Spinal cord (tissue), 10 donors: ENCODE data around the gene POP7. TPM values are rescaled to one million over a fixed set of nuclear protein-coding genes. Genes with fewer than 3 reads are reported as not detected.

Experiments
- DNase-seq, 6 donors: peaks; one replicate each; pipeline versions ENCODE4 v3.0.0 to v3.0.0-alpha.2; 2013 to 2015; ENCODE audit warnings: low spot score in 6 of 6, low read depth in 4 of 6
- H3K27ac ChIP-seq: one replicate; pipeline ENCODE4 v1.5.1; 2013; ENCODE audit warnings: low read depth, low read length, control low read depth
- H3K27me3 ChIP-seq: one replicate; pipeline ENCODE4 v1.6.1; 2013; ENCODE audit warnings: low read length; ENCODE audit not compliant: control insufficient read depth, insufficient read depth
- H3K36me3 ChIP-seq: one replicate; pipeline ENCODE4 v1.6.1; 2013; ENCODE audit warnings: low read length; ENCODE audit not compliant: control insufficient read depth, insufficient read depth
- H3K4me1 ChIP-seq: one replicate; pipeline ENCODE4 v1.6.1; 2013; ENCODE audit warnings: low read length; ENCODE audit not compliant: control insufficient read depth, insufficient read depth
- H3K4me3 ChIP-seq: one replicate; pipeline ENCODE4 v1.5.1; 2013; ENCODE audit warnings: low read depth, low read length, control low read depth
- H3K9me3 ChIP-seq: one replicate; pipeline ENCODE4 v1.6.1; 2013; ENCODE audit warnings: low read length; ENCODE audit not compliant: control insufficient read depth, insufficient read depth
- WGBS: methylation state at CpG from one replicate; pipeline ENCODE4 v1.1.5; 2013; ENCODE audit warnings: missing lambda C conversion rate; ENCODE audit not compliant: insufficient coverage; 5-methylcytosine and 5-hydroxymethylcytosine counted together
- polyA plus RNA-seq, 2 donors: library from polyadenylated mRNA; unstranded; fragments of 120-200 nt; gene quantifications; one replicate each; pipeline ENCODE4 v1.2.1, GENCODE V29; 2013; ENCODE audit not compliant: insufficient read length in 2 of 2
- total RNA-seq, 2 donors: library from RNA; depleted of rRNA in 1 of 2; stranded (reverse); fragments of 120-200 nt in 1 of 2; fragments of >200 nt in 1 of 2; gene quantifications; one replicate each; pipeline versions ENCODE4 v1.2.3 to v1.2.4, GENCODE V29; 2013 to 2014
- donor health status: healthy.

The POP7 gene
- total and polyA plus RNA-seq, 4 donors: 26.2 to 65.3 (median 52.2) TPM

DNA sequence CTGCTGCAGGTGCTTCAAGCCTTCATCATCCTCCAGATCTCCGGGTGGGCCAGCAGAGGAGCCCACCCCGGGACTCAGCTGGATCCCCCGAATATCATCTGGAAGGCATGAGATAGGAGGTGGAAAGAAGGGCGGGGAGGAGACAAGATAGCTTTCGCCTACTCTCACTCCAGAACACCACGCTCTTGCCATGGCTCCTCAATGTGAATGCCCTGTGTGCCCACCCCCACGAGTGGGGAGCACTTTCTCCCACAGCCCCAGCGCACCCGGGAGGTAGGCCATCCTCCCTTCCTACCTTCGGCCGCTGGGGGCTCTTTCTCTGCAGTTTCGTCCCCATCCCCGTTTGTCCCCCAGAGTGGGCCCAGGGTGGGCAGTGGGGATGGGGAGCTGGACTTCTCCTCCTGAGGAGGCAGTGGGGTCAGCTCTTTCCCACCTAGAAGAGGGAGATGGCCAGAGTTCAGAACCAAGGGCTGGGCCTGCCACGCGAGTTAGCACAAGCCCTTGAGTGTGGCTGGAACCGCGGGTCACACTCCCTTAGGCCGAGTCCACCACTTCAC, 20.8 kb upstream of the POP7 start:
- Histone ChIP-seq H3K4me1 (peaks cover 19% of the 10 kb centered on the region), H3K27ac (no peak overlapping the region), H3K4me3 (no peak overlapping the region), H3K36me3 (peaks cover 97% of the 10 kb centered on the region), H3K9me3 (no peaks in the 10 kb centered on the region), H3K27me3 (no peaks in the 10 kb centered on the region)
- DNase-seq: no peak
- WGBS: 88% methylated on average over 7 of the region's 18 CpGs

DNA sequence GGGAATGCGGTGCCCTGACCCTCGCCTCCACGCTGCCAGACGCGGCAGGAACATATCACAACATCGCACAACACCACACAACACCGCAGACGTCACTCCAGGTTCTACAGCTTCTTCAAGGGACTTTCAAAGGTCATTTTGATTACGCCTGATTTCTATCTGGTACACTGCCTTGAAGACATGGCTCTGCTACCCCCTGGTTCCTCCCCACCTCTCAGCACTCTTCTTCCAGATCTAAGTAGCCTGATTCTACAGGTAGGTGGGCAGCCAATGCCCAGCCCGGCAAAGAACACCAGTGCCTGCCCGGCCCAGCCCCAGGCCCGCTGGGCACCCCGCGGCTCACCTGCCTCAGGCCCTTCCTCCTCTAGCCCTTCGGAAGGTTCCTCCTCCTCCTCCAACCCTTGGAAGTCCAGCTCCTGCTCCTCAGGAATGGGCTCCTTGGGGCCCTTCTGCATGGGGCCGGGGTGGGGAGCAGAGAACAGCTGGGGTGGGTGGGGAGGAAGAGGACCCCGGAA, 20.2 kb upstream of the POP7 start:
- 89% methylated on average over 15 of the region's 17 CpGs for WGBS
- H3K4me3 ChIP-seq: no peak overlapping the region
- DNase-seq: no peak
- H3K36me3 ChIP-seq: peaks cover 94% of the 10 kb centered on the region
- H3K27ac ChIP-seq: no peak overlapping the region
- peaks cover 20% of the 10 kb centered on the region for H3K4me1 ChIP-seq
- H3K27me3 ChIP-seq: no peaks in the 10 kb centered on the region
- H3K9me3 ChIP-seq: no peaks in the 10 kb centered on the region

DNA sequence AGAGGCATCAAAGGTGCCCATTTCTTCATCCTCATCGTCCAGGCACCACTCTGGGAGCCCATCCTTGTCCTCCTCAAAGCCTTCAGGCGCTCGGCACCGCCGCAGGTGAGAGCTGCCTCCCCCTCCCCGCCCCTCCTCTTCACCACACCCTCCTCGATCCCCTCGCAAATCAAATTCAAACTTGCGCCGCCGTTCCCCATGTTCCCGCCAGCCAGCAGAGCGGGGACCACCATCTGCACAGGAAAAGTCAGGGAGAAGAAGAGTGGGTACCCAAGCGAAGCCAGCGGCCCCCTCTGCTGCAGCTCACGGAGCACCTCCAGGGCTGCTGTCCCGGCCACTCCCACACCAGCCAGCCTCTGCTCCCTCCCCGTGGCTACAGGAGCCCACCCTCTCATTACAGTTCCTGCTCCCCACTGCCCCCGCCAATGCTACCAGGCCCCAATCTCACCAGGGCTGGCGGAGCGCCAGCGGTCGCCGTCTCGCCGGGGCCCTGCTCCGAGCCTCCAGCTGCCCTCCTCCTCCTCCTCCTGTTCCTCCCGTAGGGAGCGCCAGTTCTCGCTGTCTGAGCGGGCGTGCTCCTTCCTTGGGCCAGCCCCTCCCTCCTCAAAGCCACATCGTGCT, 19.6 kb upstream of the POP7 start:
- H3K36me3 ChIP-seq: peaks cover 95% of the 10 kb centered on the region
- H3K4me3 ChIP-seq: no peak overlapping the region
- H3K27ac ChIP-seq: no peak overlapping the region
- peaks cover 23% of the 10 kb centered on the region for H3K4me1 ChIP-seq
- H3K27me3 ChIP-seq: no peaks in the 10 kb centered on the region
- DNase-seq: no peak
- H3K9me3 ChIP-seq: no peaks in the 10 kb centered on the region
- WGBS: 61% methylated on average over 27 of the region's 33 CpGs

DNA sequence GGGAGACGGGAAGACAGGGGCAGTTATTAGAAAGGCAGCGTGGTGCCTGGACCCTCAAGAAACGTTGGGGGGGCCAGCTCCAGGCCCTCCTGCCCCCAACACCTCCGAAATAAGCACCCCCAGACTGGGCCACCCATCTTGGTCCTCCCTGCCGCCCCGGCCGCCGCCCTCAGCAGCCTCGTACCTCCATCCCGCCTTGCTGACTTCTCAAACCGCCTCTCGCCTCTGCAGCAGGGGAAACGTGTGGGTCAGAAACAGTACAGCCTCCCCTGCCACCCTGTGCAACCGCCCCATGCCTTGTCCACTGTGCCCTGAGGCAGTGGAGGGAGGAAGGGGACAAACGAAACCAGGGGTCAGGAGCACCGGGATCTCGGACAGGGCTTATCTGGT, 19.1 kb upstream of the POP7 start:
- no peak overlapping the region for H3K4me3 ChIP-seq
- H3K27ac ChIP-seq: no peak overlapping the region
- H3K27me3 ChIP-seq: no peaks in the 10 kb centered on the region
- WGBS: 70% methylated on average over 7 of the region's 17 CpGs
- no peaks in the 10 kb centered on the region for H3K9me3 ChIP-seq
- H3K4me1 ChIP-seq: peaks cover 28% of the 10 kb centered on the region
- DNase-seq: no peak
- peaks cover 92% of the 10 kb centered on the region for H3K36me3 ChIP-seq

DNA sequence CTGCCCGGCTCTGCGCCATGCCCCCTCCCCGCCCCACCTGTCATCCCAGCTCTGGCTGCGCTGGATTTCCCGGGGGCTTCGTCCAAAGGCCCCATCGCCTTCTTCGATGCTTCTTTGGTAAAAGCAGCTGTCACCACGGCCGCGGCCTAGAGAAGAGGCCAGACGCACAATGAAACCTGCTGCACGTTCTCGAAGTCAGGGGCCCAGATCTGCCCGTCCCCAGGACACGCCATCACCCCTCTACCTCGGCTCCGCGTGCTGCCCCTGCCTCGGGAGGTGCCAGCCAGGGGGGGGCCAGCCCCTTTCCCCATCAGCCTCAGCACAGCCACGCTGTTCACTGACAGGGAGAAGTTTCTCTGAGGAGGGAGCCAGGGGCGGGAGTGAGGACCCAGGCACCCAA, 18.7 kb upstream of the POP7 start:
- 85% methylated on average over 21 of the region's 22 CpGs for WGBS
- H3K36me3 ChIP-seq: peaks cover 89% of the 10 kb centered on the region
- no peak overlapping the region for H3K27ac ChIP-seq
- H3K4me3 ChIP-seq: no peak overlapping the region
- DNase-seq: no peak
- H3K9me3 ChIP-seq: no peaks in the 10 kb centered on the region
- peaks cover 32% of the 10 kb centered on the region for H3K4me1 ChIP-seq
- no peaks in the 10 kb centered on the region for H3K27me3 ChIP-seq

DNA sequence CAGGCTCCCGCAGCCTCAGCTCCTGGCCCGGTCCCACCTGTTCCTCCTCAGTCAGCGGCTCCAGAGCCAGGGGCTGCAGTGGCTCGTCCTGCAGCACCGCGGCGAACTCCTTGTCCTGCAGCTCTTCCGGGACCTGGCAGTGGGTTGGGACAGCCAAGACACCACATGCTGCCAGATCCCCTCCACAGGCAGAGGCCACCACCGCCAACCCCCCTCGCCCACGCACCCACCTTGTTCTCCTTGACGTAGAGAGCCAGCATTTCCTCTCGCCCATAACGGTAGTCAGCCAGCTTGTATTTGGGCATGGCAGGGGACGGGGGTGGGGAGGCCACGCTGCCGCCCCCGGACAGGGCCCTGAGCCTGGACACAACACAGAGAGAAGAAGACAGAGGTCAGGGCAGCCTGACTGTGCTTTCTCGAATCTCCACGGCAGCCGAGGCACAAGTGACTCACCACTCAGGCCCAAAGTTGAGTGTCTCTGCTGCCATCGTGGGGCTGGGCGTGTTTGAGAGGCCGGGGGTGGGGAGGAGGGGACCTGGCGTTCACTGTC, 18.1 kb upstream of the POP7 start:
- Histone ChIP-seq H3K36me3 (peaks cover 83% of the 10 kb centered on the region), H3K4me3 (no peak overlapping the region), H3K4me1 (peaks cover 38% of the 10 kb centered on the region), H3K27ac (no peak overlapping the region), H3K9me3 (no peaks in the 10 kb centered on the region), H3K27me3 (no peaks in the 10 kb centered on the region)
- WGBS: 84% methylated on average over 20 of the region's 25 CpGs
- no peak for DNase-seq

DNA sequence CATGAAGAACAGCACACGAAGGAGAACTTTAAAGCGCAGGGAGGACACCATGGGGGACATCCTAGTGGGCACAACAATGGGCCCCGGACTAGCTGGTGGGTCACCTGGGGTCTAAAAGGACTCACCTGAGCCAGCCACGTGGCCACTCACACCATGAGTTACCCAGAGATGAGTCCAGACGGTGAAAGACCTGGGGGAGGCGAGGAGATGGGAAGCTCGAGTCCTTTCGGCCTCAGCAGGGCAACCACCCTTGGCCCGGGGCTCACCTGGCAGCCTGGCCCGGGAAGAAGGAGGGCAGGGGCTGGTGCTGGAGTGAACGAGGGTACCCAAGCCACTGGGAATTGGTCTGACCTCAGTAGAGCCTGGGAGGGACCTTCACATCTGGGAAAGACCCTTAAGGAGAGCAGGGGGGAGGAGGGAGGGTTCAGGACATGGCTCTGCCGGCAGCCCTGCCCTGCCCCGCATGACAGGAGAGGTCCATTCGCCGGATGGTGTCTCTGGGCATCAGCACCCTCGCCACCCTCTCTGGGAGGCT, 17.5 kb upstream of the POP7 start:
- Histone ChIP-seq H3K36me3 (peaks cover 77% of the 10 kb centered on the region), H3K27me3 (no peaks in the 10 kb centered on the region), H3K4me1 (peaks cover 44% of the 10 kb centered on the region), H3K9me3 (no peaks in the 10 kb centered on the region), H3K27ac (no peak overlapping the region), H3K4me3 (no peak overlapping the region)
- 94% methylated on average over 12 of the region's 16 CpGs for WGBS
- no peak for DNase-seq

DNA sequence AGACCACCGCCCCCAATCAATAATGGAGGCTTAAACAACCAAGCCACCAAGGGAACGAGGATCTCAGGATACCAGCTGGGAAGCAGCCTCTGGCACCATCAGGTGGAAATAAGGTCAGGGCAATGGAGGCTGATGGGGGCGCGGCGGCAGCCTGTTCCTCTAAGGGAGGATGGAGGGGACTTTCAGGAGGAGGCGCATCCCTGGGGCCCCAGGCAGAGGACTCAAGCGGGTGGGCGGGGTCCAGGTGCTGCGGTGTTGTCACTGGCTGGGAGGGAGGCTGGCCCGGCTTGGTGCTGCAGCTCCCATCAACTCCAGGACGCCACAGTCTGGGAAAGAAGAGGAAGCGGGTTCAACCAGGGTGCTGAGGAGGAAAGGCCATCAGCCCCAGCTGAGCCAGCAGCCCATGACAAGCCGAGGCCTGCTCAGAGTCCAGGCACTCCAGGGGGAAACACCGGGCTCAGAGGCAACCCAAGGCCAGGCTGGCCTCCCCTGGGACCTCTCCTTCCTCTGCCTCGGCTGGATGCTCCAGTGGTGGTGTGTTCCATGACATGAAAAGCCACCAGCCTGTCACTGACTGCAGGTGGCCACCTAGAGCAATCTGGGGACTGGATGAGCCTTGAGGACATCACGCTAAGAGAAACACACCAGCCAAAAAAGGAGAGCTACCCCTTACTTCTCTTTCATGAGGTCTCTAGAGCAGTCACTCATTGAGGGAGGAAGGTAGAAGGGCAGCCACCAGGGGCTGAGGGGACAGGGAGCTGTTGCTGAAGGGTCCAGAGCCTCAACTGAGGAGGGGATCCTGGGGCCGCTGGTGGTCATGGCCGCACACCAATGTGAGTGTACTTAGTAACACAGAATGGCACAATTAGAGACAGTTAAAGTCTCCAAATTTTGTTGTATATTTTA, 16.4 kb upstream of the POP7 start:
- Histone ChIP-seq H3K27me3 (no peaks in the 10 kb centered on the region), H3K36me3 (peaks cover 66% of the 10 kb centered on the region), H3K9me3 (no peaks in the 10 kb centered on the region), H3K4me3 (no peak overlapping the region), H3K27ac (no peak overlapping the region), H3K4me1 (peaks cover 45% of the 10 kb centered on the region)
- no peak for DNase-seq
- WGBS: 92% methylated on average over 11 of the region's 18 CpGs
